ENCODE results near the gene PRKAA2.
"Not testable (repeated sequence)": the region's sequence is repeated elsewhere in the genome, so short reads cannot be mapped to it uniquely, and the experiment has no call there.

PRKAA2 gene

DNA sequence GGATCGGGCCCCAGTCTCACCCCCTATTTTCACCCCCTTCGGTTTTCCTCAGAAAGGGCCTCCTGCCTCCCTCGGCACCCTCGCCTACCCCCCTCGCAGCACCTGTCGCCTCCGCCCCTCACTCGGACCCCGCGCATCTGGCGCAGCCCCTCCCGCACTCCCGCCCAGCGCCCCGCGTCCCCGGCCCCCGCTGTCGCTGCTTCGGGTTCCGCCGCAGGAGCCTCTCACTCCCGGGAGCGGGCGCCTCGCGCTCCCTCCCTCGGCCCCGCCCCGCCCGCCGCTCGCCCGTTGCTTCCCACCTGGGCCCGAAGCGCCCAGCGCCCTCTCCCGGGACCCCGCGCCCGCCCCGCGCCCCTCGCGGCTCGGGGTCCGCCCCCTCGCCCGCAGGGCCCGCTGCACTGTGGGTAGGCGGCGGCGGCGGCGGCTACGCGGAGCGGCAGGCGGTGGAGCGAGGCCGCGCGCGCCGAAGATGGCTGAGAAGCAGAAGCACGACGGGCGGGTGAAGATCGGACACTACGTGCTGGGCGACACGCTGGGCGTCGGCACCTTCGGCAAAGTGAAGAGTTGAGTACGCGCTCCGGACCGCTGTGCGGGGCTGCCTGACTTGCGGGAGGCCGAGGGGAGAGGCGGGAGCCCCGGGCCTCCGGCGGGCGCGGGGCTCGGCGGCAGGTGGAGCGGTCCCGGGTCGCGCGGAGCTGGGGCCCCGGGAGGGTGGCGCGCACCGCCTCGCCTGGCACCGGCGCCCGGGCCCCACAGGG, at the start of gene PRKAA2:
Gene PRKAA2 (plus strand): TSS at position 396 of the 758 bp plus-strand sequence. CDS start 74 bp downstream, at position 470.
- DNase-seq: peak; percentile 82

DNA sequence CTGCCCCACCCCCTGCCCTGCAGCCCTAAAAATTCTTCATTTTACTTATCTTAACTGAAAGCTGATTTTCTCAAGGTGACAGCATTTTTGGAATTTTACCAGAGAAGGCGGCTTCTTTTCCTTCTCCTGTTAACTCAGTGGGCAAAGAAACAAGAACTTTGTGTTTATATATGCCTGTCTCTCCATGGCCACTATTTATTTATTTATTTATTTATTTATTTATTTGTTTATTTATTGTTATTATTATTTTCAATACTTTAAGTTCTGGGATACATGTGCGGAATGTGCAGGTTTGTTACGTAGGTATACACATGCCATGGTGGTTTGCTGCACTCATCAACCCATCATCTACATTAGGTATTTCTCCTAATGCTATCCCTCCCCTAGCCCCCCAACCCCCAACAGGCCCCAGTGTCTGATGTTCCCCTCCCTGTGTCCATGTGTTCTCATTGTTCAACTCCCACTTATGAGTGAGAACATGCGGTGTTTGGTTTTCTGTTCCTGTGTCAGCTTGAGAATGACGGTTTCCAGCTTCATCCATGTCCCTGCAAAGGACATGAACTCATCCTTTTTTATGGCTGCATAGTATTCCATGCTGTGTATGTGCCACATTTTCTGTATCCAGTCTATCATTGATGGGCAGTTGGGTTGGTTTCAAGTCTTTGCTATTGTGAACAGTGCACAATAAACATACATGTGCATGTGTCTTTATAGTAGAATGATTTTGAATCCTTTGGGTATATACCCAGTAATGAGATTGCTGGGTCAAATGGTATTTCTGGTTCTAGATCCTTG, 49.5 kb upstream of the PRKAA2 start:
- DNase-seq: not testable (repeated sequence)

DNA sequence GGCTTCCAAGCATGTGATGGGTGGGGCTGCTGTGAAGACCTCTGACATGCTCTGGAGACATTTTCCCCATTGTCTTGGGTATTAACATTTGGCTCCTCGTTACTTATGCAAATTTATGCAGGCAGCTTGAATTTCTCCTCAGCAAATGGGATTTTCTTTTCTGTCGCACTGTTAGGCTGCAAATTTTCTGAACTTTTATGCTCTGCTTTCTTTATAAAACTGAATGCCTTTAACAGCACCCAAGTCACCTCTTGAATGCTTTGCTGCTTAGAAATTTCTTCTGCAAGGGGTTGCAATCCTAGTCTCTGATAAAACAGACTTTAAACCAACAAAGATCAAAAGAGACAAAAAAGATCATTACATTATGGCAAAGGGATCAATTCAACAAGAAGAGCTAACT, 35.0 kb upstream of the PRKAA2 start:
- DNase-seq: not testable (repeated sequence)

DNA sequence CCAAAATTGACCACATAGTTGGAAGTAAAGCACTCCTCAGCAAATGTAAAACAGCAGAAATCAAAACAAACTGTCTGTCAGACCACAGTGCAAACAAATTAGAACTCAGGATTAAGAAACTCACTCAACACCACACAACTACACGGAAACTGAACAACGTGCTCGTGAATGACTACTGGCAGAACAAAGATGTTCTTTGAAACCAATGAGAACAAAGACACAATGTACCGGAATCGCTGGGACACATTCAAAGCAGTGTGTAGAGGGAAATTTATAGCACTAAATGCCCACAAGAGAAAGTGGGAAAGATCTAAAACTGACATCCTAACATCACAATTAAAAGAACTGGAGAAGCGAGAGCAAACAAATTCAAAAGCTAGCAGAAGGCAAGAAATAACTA, 34.3 kb upstream of the PRKAA2 start:
- DNase-seq: not testable (repeated sequence)

DNA sequence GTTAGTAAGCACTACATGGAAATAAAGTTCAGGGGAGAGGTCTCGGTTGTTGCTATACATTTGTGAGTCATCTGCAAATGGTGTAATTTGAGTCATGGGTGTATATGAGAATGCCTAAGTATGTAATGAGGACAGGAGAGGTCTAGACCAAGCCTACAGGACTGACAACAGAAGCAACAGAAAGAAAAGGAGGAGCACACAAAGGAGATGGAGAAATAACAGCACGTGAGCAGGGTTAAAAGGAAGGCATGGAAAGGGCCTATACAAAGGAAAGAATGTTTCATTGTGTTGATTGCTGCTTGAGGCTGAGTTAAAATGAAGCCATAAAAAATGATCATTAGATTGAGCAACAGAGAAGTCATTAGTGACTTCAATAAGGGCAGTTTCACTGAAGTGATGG, 28.0 kb upstream of the PRKAA2 start:
- DNase-seq: no peak

DNA sequence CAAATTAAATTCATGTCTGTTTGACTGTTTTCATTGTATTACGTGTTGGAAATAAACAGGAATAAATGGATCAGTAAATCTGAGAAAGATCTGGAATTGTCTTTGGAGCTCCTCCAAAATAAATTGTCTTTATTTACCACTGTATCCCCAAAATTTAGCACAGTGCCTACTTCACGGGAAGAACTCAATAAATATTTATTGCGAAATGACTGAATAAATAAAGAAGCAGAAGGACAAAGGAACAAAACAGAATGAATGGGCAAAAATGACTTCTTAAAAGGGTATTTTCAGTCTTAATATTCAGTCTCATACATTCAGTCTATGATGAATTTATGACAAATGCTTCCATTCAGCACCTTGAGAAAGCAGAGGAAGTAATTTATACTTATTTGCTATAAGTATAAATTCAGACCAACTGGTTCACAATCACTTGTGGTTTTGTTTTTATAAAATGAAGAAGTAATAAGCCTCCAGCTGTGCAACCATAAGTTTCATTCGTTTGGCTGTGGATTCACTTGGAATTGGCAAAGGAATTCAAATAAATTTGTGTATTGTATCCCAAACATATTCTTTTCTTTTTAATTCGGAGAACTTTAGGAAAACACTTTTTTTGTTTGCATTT, 19.2 kb upstream of the PRKAA2 start:
- no peak for DNase-seq

DNA sequence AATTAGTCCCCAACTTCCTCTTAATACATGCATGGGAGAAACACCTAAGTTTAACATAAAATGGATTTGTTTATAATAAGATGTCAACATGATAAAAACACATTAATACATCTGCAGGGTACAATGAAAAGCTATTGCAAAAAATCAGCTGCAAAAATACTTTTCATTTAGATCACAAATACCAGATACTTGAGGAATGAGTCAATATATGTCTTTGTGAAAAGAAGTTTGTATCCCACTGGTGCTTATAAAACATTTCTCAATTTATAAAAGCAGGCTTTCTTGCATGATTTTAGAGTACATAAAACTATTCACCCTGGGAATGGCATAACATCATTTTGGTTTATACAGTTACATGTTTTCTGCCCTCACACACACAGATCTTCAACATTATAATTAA, 18.6 kb upstream of the PRKAA2 start:
- no peak for DNase-seq

DNA sequence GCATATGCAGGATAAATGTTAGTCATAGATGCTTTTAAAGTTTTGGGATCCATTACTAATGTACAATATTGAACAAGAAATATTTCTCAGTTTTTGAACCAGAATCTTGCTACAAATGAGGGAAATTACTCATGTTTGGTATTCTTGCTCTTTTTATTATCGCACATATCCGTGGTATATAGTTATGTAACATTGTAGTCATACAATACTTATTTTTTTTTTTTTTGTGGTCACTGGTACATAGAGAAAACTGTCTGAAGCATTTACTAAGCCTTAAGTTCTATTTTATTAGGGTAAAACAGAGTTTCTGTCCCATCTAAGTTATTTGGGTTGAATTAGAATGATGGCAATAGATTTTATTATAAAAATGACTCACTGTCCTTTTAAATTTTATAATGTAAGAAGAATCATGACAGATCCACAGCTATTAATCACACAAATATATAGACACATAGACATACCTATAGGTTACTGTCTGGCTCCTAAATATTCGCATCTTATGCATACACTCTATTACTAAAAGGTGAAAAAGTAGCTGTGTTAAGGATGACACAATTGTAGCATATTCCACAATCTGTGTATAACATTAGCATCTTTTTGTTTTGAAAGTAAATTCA, 18.0 kb upstream of the PRKAA2 start:
- no peak for DNase-seq

DNA sequence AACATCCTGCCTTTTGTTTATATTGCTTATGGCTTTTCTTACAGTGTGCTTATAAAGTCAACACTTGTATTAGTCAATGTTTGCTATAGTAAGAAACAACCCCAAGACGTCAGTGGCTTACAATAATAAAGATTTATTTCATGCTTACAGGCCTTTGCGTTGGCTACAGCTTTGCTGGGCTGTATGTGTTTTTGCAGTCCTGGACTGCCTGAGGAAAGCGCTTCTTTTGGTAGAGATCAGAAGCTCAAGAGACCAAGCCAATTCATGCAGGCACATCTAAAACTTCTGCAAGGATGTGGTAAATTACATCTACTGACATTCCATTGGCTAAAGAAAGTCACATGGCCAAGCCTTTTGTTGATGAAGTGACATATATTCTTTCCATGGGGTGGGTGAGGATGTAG, 17.5 kb upstream of the PRKAA2 start:
- peak; percentile 5 for DNase-seq

DNA sequence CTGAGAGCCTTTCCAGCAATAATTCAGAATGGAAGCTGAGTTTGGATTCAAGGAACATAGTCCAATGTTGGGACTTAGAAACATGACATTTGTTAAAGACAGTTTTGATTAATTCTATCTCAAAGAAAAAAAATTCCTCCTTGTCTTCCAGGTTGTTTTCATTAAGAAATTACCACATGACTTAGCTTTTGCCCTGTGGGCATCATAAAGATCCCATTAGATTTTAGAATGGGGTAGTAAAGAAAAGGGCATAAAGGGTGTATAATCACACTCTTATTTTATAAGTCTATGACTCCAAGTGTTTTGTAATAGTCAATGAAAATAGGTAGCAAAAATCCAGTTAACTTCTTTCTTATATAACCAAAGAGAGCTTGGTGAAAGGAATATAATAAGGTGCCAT, 14.3 kb upstream of the PRKAA2 start:
- DNase-seq: no peak

DNA sequence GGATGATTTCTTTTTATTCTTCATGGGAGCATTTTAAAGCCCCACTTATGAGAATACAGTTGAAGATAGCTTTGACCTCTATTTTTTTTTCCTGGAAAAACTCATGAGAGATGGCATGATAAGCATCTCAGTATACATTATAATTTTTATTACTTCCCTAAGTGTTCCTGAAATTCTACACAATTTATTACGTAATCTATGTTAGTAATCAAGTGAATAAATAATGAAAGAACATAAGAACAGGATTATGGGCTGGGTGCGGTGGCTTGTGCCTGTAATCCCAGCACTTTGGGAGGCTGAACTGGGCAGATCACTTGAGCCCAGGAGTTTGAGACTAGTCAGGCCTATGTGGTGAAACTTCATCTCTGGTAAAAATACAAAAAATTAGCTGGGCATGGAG, 13.2 kb upstream of the PRKAA2 start:
- no peak for DNase-seq

DNA sequence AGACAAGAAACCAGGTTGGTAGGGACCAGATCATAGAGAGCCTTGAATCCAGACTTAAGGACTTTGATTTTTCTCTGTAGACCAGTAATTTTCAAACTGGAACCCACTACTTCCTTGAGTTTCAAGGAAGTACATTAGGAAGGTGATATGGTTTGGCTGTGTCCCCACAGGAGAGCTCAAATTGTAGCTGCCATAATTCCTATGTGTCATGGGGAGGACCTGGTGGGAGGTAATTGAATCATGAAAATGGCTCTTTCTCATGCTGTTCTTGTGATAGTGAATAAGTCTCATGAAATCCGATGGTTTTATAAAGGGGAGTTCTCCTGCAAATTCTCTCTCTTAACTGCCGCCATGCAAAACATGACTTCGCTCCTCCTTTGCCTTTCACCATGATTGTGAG, 10.1 kb upstream of the PRKAA2 start:
- DNase-seq: no peak

DNA sequence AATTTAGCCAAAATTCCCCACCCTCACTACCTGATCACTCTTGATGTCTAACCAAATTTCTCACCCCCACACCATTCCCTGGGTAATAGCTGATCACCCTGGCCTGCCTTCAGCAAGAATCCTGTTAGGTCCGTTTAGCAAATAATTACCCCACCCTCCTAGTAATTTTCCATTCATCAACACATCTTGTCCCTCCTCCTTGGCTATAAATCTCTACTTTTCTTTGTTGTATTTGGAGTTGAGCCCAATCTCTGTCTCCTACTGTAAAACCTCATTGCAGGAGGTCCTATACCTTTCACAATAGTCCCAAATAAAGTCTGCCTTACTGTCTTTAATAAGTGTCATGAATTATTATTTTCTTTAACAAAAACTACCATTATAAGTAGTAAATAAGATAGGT, 6.9 kb upstream of the PRKAA2 start:
- no peak for DNase-seq

DNA sequence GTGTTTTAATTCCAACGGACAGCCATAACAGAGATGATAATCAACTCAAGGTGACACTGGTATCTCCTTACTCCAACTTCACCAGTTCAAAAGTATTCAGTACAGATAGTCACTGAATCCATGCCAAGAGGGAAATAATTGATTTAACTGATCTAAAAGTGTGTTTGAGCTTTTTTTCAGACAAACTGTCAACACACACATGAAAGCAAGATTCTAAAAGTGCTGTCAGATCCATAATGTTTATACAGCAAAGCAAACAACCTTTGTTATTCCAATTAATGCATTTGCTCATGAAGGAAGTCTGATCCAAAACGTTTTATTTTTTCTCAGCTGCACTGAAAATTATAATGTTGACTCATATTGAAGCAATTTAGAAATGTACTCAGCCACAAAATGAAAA, 5.9 kb upstream of the PRKAA2 start:
- no peak for DNase-seq

DNA sequence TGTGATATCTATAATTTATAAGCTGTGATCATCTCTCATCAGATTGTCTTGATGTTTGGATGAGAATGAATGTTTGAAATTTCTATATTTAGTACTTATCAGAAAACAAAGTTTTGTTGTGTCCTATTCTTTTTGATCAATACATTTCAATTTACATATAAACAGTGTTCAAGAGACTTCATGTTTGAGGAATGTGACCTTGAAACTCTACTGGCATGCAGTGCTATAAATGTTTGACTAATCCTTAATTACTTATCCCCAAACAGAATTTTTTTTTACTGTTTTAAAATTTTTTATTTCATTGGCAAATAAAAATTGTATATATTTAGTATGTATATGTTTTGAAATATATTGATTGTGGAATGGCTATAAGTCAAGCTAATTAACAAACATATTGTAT, 1.5 kb upstream of the PRKAA2 start:
- DNase-seq: no peak

DNA sequence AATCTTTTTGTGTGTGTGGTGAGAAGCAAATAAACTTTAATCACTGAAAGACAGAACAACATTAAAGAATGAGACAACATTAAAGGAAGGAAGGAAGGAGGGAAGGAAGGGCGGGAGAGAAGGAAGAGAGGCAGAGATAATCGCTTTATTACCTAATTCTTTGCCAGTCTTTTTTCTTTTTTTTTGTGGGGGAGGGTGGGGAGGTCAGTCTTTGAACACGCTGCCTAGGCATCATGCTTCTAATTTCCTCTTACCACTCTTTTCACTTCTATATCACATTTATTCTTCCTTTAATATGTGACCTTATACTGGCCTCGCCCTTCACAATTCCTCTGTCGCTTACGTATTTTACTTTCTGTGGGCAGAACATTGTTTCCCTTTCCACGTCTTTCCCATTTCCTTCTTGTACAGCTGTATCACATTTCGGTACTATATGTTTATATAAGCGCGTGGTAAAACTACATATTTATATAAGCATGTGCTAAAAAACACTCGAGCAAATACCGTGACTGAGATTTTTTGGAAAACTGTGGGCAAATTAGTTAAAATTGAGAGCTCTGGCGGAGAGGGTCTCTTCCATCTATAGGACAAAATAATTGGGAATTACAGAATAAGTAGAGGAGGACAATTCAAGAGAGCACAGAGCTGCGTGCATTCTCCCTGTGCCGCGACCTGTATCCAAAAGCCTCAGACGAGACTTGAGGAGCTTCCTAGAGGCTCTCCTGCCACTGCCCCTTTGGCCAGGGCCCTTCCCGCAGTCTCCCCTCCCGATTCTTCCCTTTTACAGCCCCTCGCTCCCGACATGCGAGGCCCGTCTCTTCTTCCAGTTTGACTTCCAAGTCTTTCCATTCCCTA, 823 bp upstream of the PRKAA2 start:
- peak; percentile 82 for DNase-seq

DNA sequence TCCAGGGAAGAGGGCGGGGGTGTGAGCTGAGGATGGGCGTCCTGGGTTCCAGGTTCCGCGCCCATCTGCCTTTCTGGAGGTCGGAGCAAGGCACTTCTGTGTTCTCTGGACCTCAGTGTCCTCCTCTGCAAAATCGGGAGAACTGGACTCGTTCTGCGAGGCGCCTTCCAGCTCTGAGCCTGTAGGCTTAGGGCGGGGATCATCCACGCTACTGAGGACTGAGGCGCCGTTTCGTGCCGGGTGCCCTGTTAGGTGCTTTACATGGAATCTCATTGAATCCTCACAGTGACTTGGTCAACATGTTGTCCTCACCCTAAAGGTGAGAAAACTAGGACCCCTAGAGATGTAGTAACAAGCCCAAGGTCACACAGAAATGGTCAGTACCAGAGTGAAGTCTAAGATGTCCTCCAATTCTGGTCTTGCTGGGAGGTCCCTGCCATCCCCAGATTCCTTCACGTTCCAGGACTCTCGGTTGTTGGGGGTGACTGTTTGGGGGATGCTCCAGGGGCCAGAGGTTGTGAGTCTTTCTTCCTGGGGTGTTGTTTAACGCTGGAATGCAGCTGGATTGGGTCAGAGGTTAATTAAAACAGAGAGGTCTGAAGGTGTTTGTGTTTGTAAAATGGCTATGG, 677 bp downstream of the PRKAA2 start:
- DNase-seq: peak; percentile 68

DNA sequence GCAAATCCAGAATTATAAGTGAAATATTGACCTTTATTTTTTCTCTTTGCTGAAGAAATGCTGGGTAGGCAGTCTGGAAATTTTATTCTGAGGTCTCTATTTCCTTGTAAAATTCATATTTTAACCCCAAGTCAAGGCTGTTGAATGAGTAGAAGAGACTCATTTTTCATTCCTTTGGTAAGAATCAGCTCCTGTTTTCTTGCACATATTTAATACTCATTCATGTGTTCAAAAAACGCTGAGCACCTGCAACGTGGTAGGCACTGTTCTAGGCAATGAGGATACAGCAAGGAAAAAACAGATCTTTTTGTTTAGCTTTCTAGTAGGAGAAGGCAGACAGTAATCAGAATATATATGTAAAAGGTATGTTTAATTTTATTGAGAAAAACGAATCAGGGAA, 1.5 kb downstream of the PRKAA2 start:
- no peak for DNase-seq

DNA sequence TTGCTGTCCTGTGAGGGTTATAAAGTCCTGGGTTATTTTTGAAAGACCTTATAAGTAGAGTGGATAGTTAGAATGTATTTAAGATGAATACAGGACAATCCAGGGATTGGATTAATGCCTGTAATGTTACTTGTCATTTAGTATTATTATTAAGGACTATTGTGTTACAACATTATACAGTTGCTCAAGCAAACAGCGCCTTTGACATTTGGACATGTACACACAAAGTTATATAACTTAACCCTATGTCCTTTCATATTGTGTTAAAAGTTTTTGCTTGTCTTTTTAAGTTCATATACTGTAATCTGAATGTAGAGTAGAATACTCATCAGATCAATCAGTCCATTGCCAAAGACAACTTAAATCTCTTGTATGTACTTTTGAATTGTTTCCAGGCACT, 2.0 kb downstream of the PRKAA2 start:
- no peak for DNase-seq

DNA sequence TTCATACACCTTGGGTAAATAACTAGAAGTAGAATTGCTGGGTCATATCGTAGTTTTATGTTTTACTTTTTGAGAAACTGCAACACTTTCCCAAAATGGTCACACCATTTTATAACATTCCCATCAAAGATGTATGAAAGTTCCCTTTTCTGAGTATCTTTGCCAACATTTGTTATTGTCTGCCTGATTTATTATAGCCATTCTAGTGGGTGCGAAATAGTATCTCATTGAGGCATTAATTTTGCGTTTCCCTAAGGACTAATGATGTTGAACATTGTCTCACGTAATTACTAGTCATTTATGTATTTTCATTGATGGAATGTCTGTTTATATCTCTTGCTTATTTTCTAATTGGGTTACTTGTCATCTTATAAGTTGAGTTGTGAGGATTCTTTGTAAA, 3.4 kb downstream of the PRKAA2 start:
- no peak for DNase-seq

DNA sequence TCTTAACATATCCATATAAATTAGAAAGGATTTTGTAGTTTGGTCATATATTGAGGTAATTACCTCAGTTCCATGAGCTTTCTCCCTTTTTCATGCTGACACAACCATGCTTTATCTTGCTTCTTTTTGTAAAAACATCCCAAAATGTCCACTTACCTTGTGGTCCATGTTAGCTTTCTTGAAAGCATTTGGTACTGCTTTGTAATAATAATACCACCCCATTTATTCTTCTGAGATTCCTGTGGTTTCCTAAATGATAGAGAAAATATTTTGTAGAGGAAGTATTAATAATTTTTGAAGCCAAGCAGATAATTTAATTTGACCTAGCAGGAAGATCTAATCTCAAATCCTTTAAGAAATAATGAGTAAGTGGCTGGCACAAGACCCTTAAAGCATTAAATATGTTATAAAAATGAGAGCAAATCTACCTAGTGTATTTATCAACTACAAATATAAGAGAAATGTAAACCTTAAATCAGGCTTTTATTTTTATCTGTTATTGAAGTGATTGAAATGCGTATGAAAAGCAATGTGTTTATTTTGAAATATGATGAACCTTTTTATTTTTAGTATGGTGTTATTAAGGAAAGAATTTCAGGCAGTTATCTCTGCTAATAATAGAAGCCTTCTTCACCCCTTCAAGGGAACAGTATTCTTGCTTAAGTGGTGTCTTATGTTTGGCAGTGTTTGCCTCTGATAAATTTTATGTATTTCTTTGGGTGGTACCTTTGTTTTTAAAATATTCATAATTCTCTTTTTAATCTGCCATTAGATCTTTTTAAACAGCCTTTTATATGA, 9.2 kb downstream of the PRKAA2 start:
- no peak for DNase-seq
